ENCODE results near the gene EID1.
"Not testable (repeated sequence)": the region's sequence is repeated elsewhere in the genome, so short reads cannot be mapped to it uniquely, and the experiment has no call there.

EID1 gene

GRCh38 chr15:48877630-48878595, at the start of gene EID1:
EID1 (plus strand) TSS chr15:48878134; CDS start chr15:48878177, 43 bp downstream.
- in situ Hi-C loops (cut with MboI; ENCODE audit: low sequenced_read_pairs), result no loop called here

GRCh38 chr15:48828471-48828870, 49.5 kb upstream of the EID1 start:
- in situ Hi-C loops (cut with MboI; ENCODE audit: low sequenced_read_pairs), result no loop called here

- in situ Hi-C loops (cut with MboI; ENCODE audit: low sequenced_read_pairs), result no loop called here
Observed at GRCh38 chr15:48828906-48829305, 49.0 kb upstream of the EID1 start.

GRCh38 chr15:48832648-48833047, 45.3 kb upstream of the EID1 start:
- in situ Hi-C loops (cut with MboI; ENCODE audit: low sequenced_read_pairs), result no loop called here

- in situ Hi-C loops (cut with MboI; ENCODE audit: low sequenced_read_pairs), result no loop called here
Observed at GRCh38 chr15:48833526-48834239, 44.3 kb upstream of the EID1 start.

- in situ Hi-C loops (cut with MboI; ENCODE audit: low sequenced_read_pairs), result no loop called here
Observed at GRCh38 chr15:48834756-48835155, 43.2 kb upstream of the EID1 start.

- in situ Hi-C loops (cut with MboI; ENCODE audit: low sequenced_read_pairs), result no loop called here
Observed at GRCh38 chr15:48842501-48842900, 35.4 kb upstream of the EID1 start.

GRCh38 chr15:48845123-48845522, 32.8 kb upstream of the EID1 start:
- in situ Hi-C loops (cut with MboI; ENCODE audit: low sequenced_read_pairs), result no loop called here

GRCh38 chr15:48850648-48851047, 27.3 kb upstream of the EID1 start:
- in situ Hi-C loops (cut with MboI; ENCODE audit: low sequenced_read_pairs), result no loop called here

GRCh38 chr15:48851956-48852355, 26.0 kb upstream of the EID1 start:
- in situ Hi-C loops (cut with MboI; ENCODE audit: low sequenced_read_pairs), result no loop called here

GRCh38 chr15:48854434-48854833, 23.5 kb upstream of the EID1 start:
- in situ Hi-C loops (cut with MboI; ENCODE audit: low sequenced_read_pairs), result not testable (repeated sequence)

- in situ Hi-C loops (cut with MboI; ENCODE audit: low sequenced_read_pairs), result no loop called here
Observed at GRCh38 chr15:48855501-48856440, 22.2 kb upstream of the EID1 start.

- in situ Hi-C loops (cut with MboI; ENCODE audit: low sequenced_read_pairs), result no loop called here
Observed at GRCh38 chr15:48856942-48857341, 21.0 kb upstream of the EID1 start.

GRCh38 chr15:48858401-48858800, 19.5 kb upstream of the EID1 start:
- in situ Hi-C loops (cut with MboI; ENCODE audit: low sequenced_read_pairs), result no loop called here

- in situ Hi-C loops (cut with MboI; ENCODE audit: low sequenced_read_pairs), result no loop called here
Observed at GRCh38 chr15:48859426-48859825, 18.5 kb upstream of the EID1 start.

- in situ Hi-C loops (cut with MboI; ENCODE audit: low sequenced_read_pairs), result no loop called here
Observed at GRCh38 chr15:48861813-48862431, 16.0 kb upstream of the EID1 start.

- in situ Hi-C loops (cut with MboI; ENCODE audit: low sequenced_read_pairs), result no loop called here
Observed at GRCh38 chr15:48862705-48863104, 15.2 kb upstream of the EID1 start.

GRCh38 chr15:48865370-48866079, 12.4 kb upstream of the EID1 start:
- in situ Hi-C loops (cut with MboI; ENCODE audit: low sequenced_read_pairs), result no loop called here

- in situ Hi-C loops (cut with MboI; ENCODE audit: low sequenced_read_pairs), result no loop called here
Observed at GRCh38 chr15:48866141-48866563, 11.8 kb upstream of the EID1 start.

- in situ Hi-C loops (cut with MboI; ENCODE audit: low sequenced_read_pairs), result no loop called here
Observed at GRCh38 chr15:48868023-48868422, 9.9 kb upstream of the EID1 start.

All from hTERT RPE-1 (cell line).